Measurements from ENCODE around the gene FAM110A.

FAM110A gene

GRCh38 chr20:821046-821730, 12.3 kb upstream of the FAM110A start:
- no peaks in the 10 kb centered on the region for H3K27me3 ChIP-seq (ENCODE audit: insufficient read depth, poor library complexity, severe bottlenecking)
- DNase-seq (ENCODE audit: low spot score) = no peak
- no peaks in the 10 kb centered on the region for H3K9me3 ChIP-seq (ENCODE audit: severe bottlenecking)
- H3K4me3 ChIP-seq (ENCODE audit: severe bottlenecking) = no peak overlapping the region
- no peak for ATAC-seq (ENCODE audit: low read depth)
- H3K27ac ChIP-seq (ENCODE audit: poor library complexity, severe bottlenecking) = no peak overlapping the region
- no peaks in the 10 kb centered on the region for H3K36me3 ChIP-seq (ENCODE audit: low read depth)
- H3K4me1 ChIP-seq (ENCODE audit: insufficient read depth, poor library complexity, severe bottlenecking) = no peaks in the 10 kb centered on the region
- TF ChIP-seq, protein P1, sequence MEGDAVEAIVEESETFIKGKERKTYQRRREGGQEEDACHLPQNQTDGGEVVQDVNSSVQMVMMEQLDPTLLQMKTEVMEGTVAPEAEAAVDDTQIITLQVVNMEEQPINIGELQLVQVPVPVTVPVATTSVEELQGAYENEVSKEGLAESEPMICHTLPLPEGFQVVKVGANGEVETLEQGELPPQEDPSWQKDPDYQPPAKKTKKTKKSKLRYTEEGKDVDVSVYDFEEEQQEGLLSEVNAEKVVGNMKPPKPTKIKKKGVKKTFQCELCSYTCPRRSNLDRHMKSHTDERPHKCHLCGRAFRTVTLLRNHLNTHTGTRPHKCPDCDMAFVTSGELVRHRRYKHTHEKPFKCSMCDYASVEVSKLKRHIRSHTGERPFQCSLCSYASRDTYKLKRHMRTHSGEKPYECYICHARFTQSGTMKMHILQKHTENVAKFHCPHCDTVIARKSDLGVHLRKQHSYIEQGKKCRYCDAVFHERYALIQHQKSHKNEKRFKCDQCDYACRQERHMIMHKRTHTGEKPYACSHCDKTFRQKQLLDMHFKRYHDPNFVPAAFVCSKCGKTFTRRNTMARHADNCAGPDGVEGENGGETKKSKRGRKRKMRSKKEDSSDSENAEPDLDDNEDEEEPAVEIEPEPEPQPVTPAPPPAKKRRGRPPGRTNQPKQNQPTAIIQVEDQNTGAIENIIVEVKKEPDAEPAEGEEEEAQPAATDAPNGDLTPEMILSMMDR (IDR thresholded peaks at IDR 0.05; ENCODE audit: poor library complexity, severe bottlenecking) = no peak

DNA sequence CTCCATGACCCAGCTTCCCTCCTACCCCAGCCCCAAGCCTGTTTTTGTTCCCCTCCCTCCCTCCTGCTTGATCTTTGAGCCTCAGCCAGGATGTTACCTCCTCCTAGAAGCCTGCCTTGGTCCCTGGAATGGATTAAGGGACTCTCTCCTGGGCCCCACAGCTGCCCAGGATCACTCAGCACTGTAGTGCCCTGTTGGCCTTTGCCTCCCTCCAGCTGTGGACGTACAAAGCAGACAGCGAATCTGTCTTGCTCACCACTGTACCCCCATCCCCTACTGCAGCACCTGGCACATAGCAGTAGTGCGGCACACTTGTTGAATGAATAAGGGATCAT, 11.8 kb upstream of the FAM110A start:
- Histone ChIP-seq H3K27me3 (ENCODE audit: insufficient read depth, poor library complexity, severe bottlenecking) (no peaks in the 10 kb centered on the region), H3K27ac (ENCODE audit: poor library complexity, severe bottlenecking) (no peak overlapping the region), H3K4me3 (ENCODE audit: severe bottlenecking) (no peak overlapping the region), H3K9me3 (ENCODE audit: severe bottlenecking) (no peaks in the 10 kb centered on the region), H3K36me3 (ENCODE audit: low read depth) (no peaks in the 10 kb centered on the region), H3K4me1 (ENCODE audit: insufficient read depth, poor library complexity, severe bottlenecking) (no peaks in the 10 kb centered on the region)
- TF ChIP-seq, protein P1 (IDR thresholded peaks at IDR 0.05; ENCODE audit: poor library complexity, severe bottlenecking) = no peak
- no peak for DNase-seq (ENCODE audit: low spot score)
- no peak for ATAC-seq (ENCODE audit: low read depth)

GRCh38 chr20:822651-823573, 10.6 kb upstream of the FAM110A start:
- DNase-seq (ENCODE audit: low spot score) = no peak
- Histone ChIP-seq H3K27ac (ENCODE audit: poor library complexity, severe bottlenecking) (no peak overlapping the region), H3K27me3 (ENCODE audit: insufficient read depth, poor library complexity, severe bottlenecking) (no peaks in the 10 kb centered on the region), H3K4me1 (ENCODE audit: insufficient read depth, poor library complexity, severe bottlenecking) (no peaks in the 10 kb centered on the region), H3K9me3 (ENCODE audit: severe bottlenecking) (no peaks in the 10 kb centered on the region), H3K36me3 (ENCODE audit: low read depth) (no peaks in the 10 kb centered on the region), H3K4me3 (ENCODE audit: severe bottlenecking) (no peak overlapping the region)
- no peak for ATAC-seq (ENCODE audit: low read depth)
- TF ChIP-seq, protein P1 (IDR thresholded peaks at IDR 0.05; ENCODE audit: poor library complexity, severe bottlenecking) = no peak

GRCh38 chr20:823574-823902, 10.0 kb upstream of the FAM110A start:
- H3K4me1 ChIP-seq (ENCODE audit: insufficient read depth, poor library complexity, severe bottlenecking) = no peaks in the 10 kb centered on the region
- H3K27me3 ChIP-seq (ENCODE audit: insufficient read depth, poor library complexity, severe bottlenecking) = no peaks in the 10 kb centered on the region
- no peaks in the 10 kb centered on the region for H3K9me3 ChIP-seq (ENCODE audit: severe bottlenecking)
- no peak overlapping the region for H3K27ac ChIP-seq (ENCODE audit: poor library complexity, severe bottlenecking)
- H3K36me3 ChIP-seq (ENCODE audit: low read depth) = no peaks in the 10 kb centered on the region
- ATAC-seq (ENCODE audit: low read depth) (no peak), DNase-seq (ENCODE audit: low spot score) (no peak)
- TF ChIP-seq, protein P1 (IDR thresholded peaks at IDR 0.05; ENCODE audit: poor library complexity, severe bottlenecking) = no peak
- H3K4me3 ChIP-seq (ENCODE audit: severe bottlenecking) = no peak overlapping the region

DNA sequence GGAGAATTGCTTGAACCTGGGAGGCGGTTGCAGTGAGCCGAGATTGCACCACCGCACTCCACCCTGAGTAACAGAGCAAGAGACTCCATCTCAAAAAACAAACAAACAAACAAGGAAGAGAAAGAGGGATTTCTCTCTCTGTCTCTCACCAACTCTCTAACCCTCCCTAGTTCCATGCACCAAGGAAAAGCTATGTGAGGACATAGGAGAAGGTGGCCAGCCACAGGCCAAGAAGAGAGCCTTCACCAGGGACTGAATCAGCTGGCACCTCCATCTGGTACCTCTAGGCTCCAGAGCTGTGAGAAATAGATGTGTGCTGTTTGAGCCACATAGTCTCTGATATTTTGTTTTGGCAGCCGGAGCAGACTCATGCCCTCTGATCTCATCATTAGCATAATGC, 9.0 kb upstream of the FAM110A start:
- DNase-seq (ENCODE audit: low spot score) = no peak
- H3K9me3 ChIP-seq (ENCODE audit: severe bottlenecking) = no peaks in the 10 kb centered on the region
- TF ChIP-seq, protein P1 (IDR thresholded peaks at IDR 0.05; ENCODE audit: poor library complexity, severe bottlenecking) = no peak

More for the DNA sequence above, 9.0 kb upstream of the FAM110A start:
- Histone ChIP-seq H3K27ac (ENCODE audit: poor library complexity, severe bottlenecking) (no peak overlapping the region), H3K36me3 (ENCODE audit: low read depth) (no peaks in the 10 kb centered on the region), H3K4me1 (ENCODE audit: insufficient read depth, poor library complexity, severe bottlenecking) (no peaks in the 10 kb centered on the region), H3K4me3 (ENCODE audit: severe bottlenecking) (no peak overlapping the region), H3K27me3 (ENCODE audit: insufficient read depth, poor library complexity, severe bottlenecking) (no peaks in the 10 kb centered on the region)
- ATAC-seq (ENCODE audit: low read depth) = no peak
